T-cell (primary cell): ENCODE results near the gene BNIP5. TPM values are rescaled to one million over a fixed set of nuclear protein-coding genes. Genes with fewer than 3 reads are reported as not detected.

ENCODE experiments used
- ATAC-seq, 4 experiments: fragments of 200-7000 bp in 3 of 4; fragments of 150-1000 bp in 1 of 4; cut with Tn5 transposase; replicated peaks in 1 of 4; 1 replicate in 3 of 4; 2 replicates in 1 of 4; pipeline ENCODE4 v1.10.0; 2021; ENCODE audit warnings: moderate library complexity in 3 of 4, mild to moderate bottlenecking in 2 of 4, moderate number of reproducible peaks in 1 of 4
- CTCF ChIA-PET, 2 donors: fragments of 300-600 bp; sonication (Branson Sonifier 250); formaldehyde crosslinking; loops; one replicate each; lab custom pipeline; 2022; ENCODE audit warnings: antibody characterized with exemption in 2 of 2; lab: Charles Lee
- POLR2A ChIA-PET, 2 donors: fragments of 300-600 bp; sonication (Branson Sonifier 250); formaldehyde crosslinking; loops; one replicate each; lab custom pipeline; 2022; ENCODE audit warnings: antibody characterized with exemption in 2 of 2; lab: Charles Lee
- DNase-seq, 35 experiments: peaks; one replicate each; pipeline versions ENCODE4 v3.0.0 to v3.0.0-alpha.2; 2013 to 2023
- H3K27ac ChIP-seq: one replicate; pipeline ENCODE4 v1.5.1; 2013; ENCODE audit warnings: low read length
- H3K27me3 ChIP-seq, 2 experiments: replicated peaks in 1 of 2; 1 replicate in 1 of 2; 2 replicates in 1 of 2; pipeline versions ENCODE4 v1.6.1 to v1.7.0; 2013; ENCODE audit warnings: low read length in 1 of 2, mixed read lengths in 1 of 2; ENCODE audit not compliant: control insufficient read depth in 2 of 2, insufficient read depth in 2 of 2; ENCODE audit errors: extremely low read depth in 1 of 2
- H3K36me3 ChIP-seq, 2 donors: 1 replicate in 1 of 2; 2 replicates in 1 of 2; pipeline versions ENCODE4 v1.6.1 to v1.7.0; 2013; ENCODE audit warnings: low read length in 1 of 2; ENCODE audit not compliant: control insufficient read depth in 2 of 2, insufficient read depth in 1 of 2; ENCODE audit errors: extremely low read depth in 1 of 2
- H3K4me1 ChIP-seq, 2 experiments: 1 replicate in 1 of 2; 2 replicates in 1 of 2; pipeline versions ENCODE4 v1.6.1 to v1.7.0; 2013; ENCODE audit warnings: low read length in 2 of 2, mixed read lengths in 1 of 2; ENCODE audit not compliant: insufficient read depth in 2 of 2, control insufficient read depth in 1 of 2; ENCODE audit errors: extremely low read depth in 1 of 2
- H3K4me3 ChIP-seq, 2 donors: 1 replicate in 1 of 2; 2 replicates in 1 of 2; pipeline versions ENCODE4 v1.5.1 to v1.7.0; 2013; ENCODE audit warnings: mild to moderate bottlenecking in 2 of 2, low read length in 1 of 2, moderate library complexity in 1 of 2; ENCODE audit not compliant: control insufficient read depth in 1 of 2; ENCODE audit errors: extremely low read depth in 1 of 2
- H3K9me3 ChIP-seq: 2 replicates; pipeline ENCODE4 v1.7.0; 2013
- H3K27ac Mint-ChIP-seq, 2 donors: one replicate each; pipeline ENCODE4 v1.8.0; 2020 to 2021; ENCODE audit warnings: mild to moderate bottlenecking in 2 of 2, mixed read lengths in 2 of 2
- H3K27me3 Mint-ChIP-seq, 2 donors: one replicate each; pipeline ENCODE4 v1.8.0; 2021 to 2022; ENCODE audit warnings: mixed read lengths in 2 of 2
- H3K36me3 Mint-ChIP-seq: one replicate; pipeline ENCODE4 v1.8.0; 2021; ENCODE audit warnings: mixed read lengths
- H3K4me1 Mint-ChIP-seq, 3 donors: one replicate each; pipeline ENCODE4 v1.8.0; 2020 to 2022; ENCODE audit warnings: mixed read lengths in 3 of 3, mild to moderate bottlenecking in 1 of 3
- H3K4me3 Mint-ChIP-seq, 3 donors: one replicate each; pipeline ENCODE4 v1.8.0; 2020 to 2022; ENCODE audit warnings: mild to moderate bottlenecking in 3 of 3, mixed read lengths in 3 of 3, moderate library complexity in 3 of 3
- H3K9me3 Mint-ChIP-seq, 3 donors: one replicate each; pipeline ENCODE4 v1.8.0; 2020 to 2022; ENCODE audit warnings: mixed read lengths in 3 of 3
- WGBS: methylation state at CpG from one replicate; pipeline ENCODE4 v1.1.5; 2013; ENCODE audit warnings: missing lambda C conversion rate; ENCODE audit not compliant: insufficient coverage; 5-methylcytosine and 5-hydroxymethylcytosine counted together
- total RNA-seq, 35 experiments: library from RNA in 6 of 35; stranded (reverse) in 6 of 35; fragments of 120-200 nt in 1 of 35; gene quantifications; one replicate each; pipeline versions ENCODE4 v1.2.1 to v1.2.4 and lab custom pipeline; 2013 to 2026

BNIP5 gene
- total RNA-seq, 5 donors from 2014 or later (not counting 1 experiment from before 2014, with no cell fraction given) = 0.09 TPM; not detected in 4

GRCh38 chr6:36355819-36356218, 19.1 kb upstream of the BNIP5 start:
- H3K27me3 Mint-ChIP-seq = peaks cover 0 to 3% of the 10 kb centered on the region in 2 donors
- H3K27ac ChIP-seq = no peak overlapping the region
- no peak overlapping the region for H3K27ac Mint-ChIP-seq
- no peaks in the 10 kb centered on the region for H3K36me3 Mint-ChIP-seq
- H3K4me1 ChIP-seq = peaks cover 0 to 9% of the 10 kb centered on the region in 2 experiments
- H3K4me3 Mint-ChIP-seq = no peak overlapping the region
- ChIA-PET CTCF (no interaction called here), POLR2A (no interaction called here)
- H3K27me3 ChIP-seq = peaks cover 0 to 2% of the 10 kb centered on the region in 2 experiments
- no peaks in the 10 kb centered on the region for H3K9me3 Mint-ChIP-seq
- H3K4me1 Mint-ChIP-seq = peaks cover 3 to 21% (median 3%) of the 10 kb centered on the region in 3 donors
- H3K9me3 ChIP-seq = no peaks in the 10 kb centered on the region
- no peak overlapping the region for H3K4me3 ChIP-seq
- ATAC-seq (no peak), DNase-seq (no peak)
- H3K36me3 ChIP-seq = no peaks in the 10 kb centered on the region
- WGBS = 67% methylated on average over 1 of the region's 4 CpGs

GRCh38 chr6:36353411-36353915, 16.8 kb upstream of the BNIP5 start:
- WGBS = no CpG with 5 or more reads among the region's 4 CpGs
- Histone ChIP-seq H3K9me3 (no peaks in the 10 kb centered on the region), H3K4me1 (peaks cover 0 to 2% of the 10 kb centered on the region in 2 experiments), H3K4me3 (no peak overlapping the region), H3K27me3 (peaks cover 0 to 2% of the 10 kb centered on the region in 2 experiments), H3K27ac (no peak overlapping the region), H3K36me3 (no peaks in the 10 kb centered on the region)
- POLR2A ChIA-PET = no interaction called here
- Mint-ChIP-seq H3K4me1 (peaks cover 0 to 13% (median 2%) of the 10 kb centered on the region in 3 donors), H3K36me3 (no peaks in the 10 kb centered on the region), H3K9me3 (no peaks in the 10 kb centered on the region), H3K4me3 (no peak overlapping the region), H3K27me3 (no peaks in the 10 kb centered on the region), H3K27ac (no peak overlapping the region)
- ATAC-seq (no peak), DNase-seq (no peak)
- CTCF ChIA-PET = no interaction called here

GRCh38 chr6:36352477-36353157, 15.9 kb upstream of the BNIP5 start:
- Mint-ChIP-seq H3K27ac (no peak overlapping the region), H3K9me3 (no peaks in the 10 kb centered on the region), H3K4me1 (peaks cover 0 to 5% (median 0%) of the 10 kb centered on the region in 3 donors), H3K36me3 (no peaks in the 10 kb centered on the region), H3K27me3 (no peaks in the 10 kb centered on the region), H3K4me3 (no peak overlapping the region)
- Histone ChIP-seq H3K27me3 (peaks cover 0 to 2% of the 10 kb centered on the region in 2 experiments), H3K4me1 (no peaks in the 10 kb centered on the region), H3K36me3 (no peaks in the 10 kb centered on the region), H3K4me3 (no peak overlapping the region), H3K9me3 (no peaks in the 10 kb centered on the region), H3K27ac (no peak overlapping the region)
- WGBS = 80% methylated on average over 4 of the region's 8 CpGs
- ChIA-PET POLR2A (no interaction called here), CTCF (no interaction called here)
- no peak for ATAC-seq
- no peak for DNase-seq

- Mint-ChIP-seq H3K27me3 (no peaks in the 10 kb centered on the region), H3K9me3 (no peaks in the 10 kb centered on the region), H3K36me3 (no peaks in the 10 kb centered on the region), H3K4me1 (no peaks in the 10 kb centered on the region), H3K27ac (no peak overlapping the region), H3K4me3 (no peak overlapping the region)
- Histone ChIP-seq H3K36me3 (no peaks in the 10 kb centered on the region), H3K4me3 (no peak overlapping the region), H3K27me3 (peaks cover 0 to 2% of the 10 kb centered on the region in 2 experiments), H3K27ac (no peak overlapping the region), H3K9me3 (no peaks in the 10 kb centered on the region), H3K4me1 (no peaks in the 10 kb centered on the region)
- no peak for DNase-seq
- ChIA-PET CTCF (interaction anchor here in 1 of 2 donors (1.6 kb wide), 1 partner anchor 10 kb away, joined by 7 read pairs; no protein-coding TSS in a partner anchor), POLR2A (no interaction called here)
- ATAC-seq = no peak
- 85% methylated on average over 12 of the region's 15 CpGs for WGBS
Measured at GRCh38 chr6:36350681-36351571, 14.2 kb upstream of the BNIP5 start.

- Mint-ChIP-seq H3K27ac (no peak overlapping the region), H3K4me3 (no peak overlapping the region), H3K9me3 (no peaks in the 10 kb centered on the region), H3K4me1 (no peaks in the 10 kb centered on the region), H3K27me3 (no peaks in the 10 kb centered on the region), H3K36me3 (no peaks in the 10 kb centered on the region)
- Histone ChIP-seq H3K4me3 (no peak overlapping the region), H3K4me1 (no peaks in the 10 kb centered on the region), H3K27ac (no peak overlapping the region), H3K36me3 (no peaks in the 10 kb centered on the region), H3K9me3 (no peaks in the 10 kb centered on the region), H3K27me3 (peaks cover 0 to 2% of the 10 kb centered on the region in 2 experiments)
- CTCF ChIA-PET = interaction anchor here in 1 of 2 donors (1.6 kb wide), 1 partner anchor 9 kb away, joined by 7 read pairs; no protein-coding TSS in a partner anchor
- POLR2A ChIA-PET = no interaction called here
- no peak for ATAC-seq
- no CpG with 5 or more reads among the region's 4 CpGs for WGBS
- DNase-seq = no peak
Measured at GRCh38 chr6:36350082-36350481, 13.4 kb upstream of the BNIP5 start.

- no peaks in the 10 kb centered on the region for H3K27me3 Mint-ChIP-seq
- Histone ChIP-seq H3K4me3 (no peak overlapping the region), H3K27me3 (peaks cover 0 to 2% of the 10 kb centered on the region in 2 experiments), H3K4me1 (no peaks in the 10 kb centered on the region), H3K36me3 (no peaks in the 10 kb centered on the region), H3K27ac (no peak overlapping the region), H3K9me3 (no peaks in the 10 kb centered on the region)
- H3K4me1 Mint-ChIP-seq = no peaks in the 10 kb centered on the region
- H3K4me3 Mint-ChIP-seq = no peak overlapping the region
- DNase-seq (peak in 28 of 35 experiments; percentile 6 to 54 (median 26)), ATAC-seq (peak in 2 of 4 experiments; percentile 40 to 69)
- ChIA-PET CTCF (interaction anchor here in 1 of 2 donors (1.1 kb wide), 1 partner anchor 8 kb away, joined by 4 read pairs; no protein-coding TSS in a partner anchor), POLR2A (no interaction called here)
- no peaks in the 10 kb centered on the region for H3K36me3 Mint-ChIP-seq
- 64% methylated on average over 3 of the region's 6 CpGs for WGBS
- no peaks in the 10 kb centered on the region for H3K9me3 Mint-ChIP-seq
- no peak overlapping the region for H3K27ac Mint-ChIP-seq
Measured at GRCh38 chr6:36349240-36349639, 12.6 kb upstream of the BNIP5 start.
